Peyer's patch (tissue), 4 donors: ENCODE data around the gene CCDC38.

Experiments used
- POLR2A ChIP-seq, 2 donors: fragments of 450-650 bp; IDR thresholded peaks; one replicate each; pipeline ENCODE4 v1.5.1; 2017; ENCODE audit warnings: antibody characterized with exemption in 2 of 2, mild to moderate bottlenecking in 2 of 2, moderate library complexity in 2 of 2
- TF ChIP-seq, protein P1 (sequence below), 6 experiments: fragments of 450-650 bp in 4 of 6; fragments of 200-600 bp in 2 of 6; sonication (generic) in 1 of 6; IDR thresholded peaks; one replicate each; pipeline ENCODE4 v1.5.1; 2017 to 2019; ENCODE audit warnings: antibody characterized with exemption in 6 of 6, mild to moderate bottlenecking in 3 of 6, moderate library complexity in 1 of 6

DNA sequence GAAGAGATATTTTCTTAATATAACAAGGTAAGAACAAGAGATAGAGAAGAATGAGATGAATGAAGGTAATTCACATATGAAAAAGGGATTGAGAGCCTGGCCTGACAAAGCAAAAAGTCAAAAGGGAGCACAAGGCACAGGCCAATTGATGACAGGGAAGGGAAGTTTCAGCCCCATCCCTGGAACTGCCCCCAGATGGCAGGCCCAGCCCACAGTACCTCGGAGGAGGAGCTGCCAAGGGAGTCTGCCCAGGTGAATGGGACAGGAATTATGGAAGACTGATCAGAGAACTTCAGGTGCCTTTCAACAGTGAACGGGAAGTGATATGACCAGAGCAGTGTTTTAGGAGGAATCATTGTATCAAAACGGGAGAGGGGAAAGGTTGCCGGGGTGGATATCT, 68.0 kb downstream of the CCDC38 start:
- TF ChIP-seq, protein P1, sequence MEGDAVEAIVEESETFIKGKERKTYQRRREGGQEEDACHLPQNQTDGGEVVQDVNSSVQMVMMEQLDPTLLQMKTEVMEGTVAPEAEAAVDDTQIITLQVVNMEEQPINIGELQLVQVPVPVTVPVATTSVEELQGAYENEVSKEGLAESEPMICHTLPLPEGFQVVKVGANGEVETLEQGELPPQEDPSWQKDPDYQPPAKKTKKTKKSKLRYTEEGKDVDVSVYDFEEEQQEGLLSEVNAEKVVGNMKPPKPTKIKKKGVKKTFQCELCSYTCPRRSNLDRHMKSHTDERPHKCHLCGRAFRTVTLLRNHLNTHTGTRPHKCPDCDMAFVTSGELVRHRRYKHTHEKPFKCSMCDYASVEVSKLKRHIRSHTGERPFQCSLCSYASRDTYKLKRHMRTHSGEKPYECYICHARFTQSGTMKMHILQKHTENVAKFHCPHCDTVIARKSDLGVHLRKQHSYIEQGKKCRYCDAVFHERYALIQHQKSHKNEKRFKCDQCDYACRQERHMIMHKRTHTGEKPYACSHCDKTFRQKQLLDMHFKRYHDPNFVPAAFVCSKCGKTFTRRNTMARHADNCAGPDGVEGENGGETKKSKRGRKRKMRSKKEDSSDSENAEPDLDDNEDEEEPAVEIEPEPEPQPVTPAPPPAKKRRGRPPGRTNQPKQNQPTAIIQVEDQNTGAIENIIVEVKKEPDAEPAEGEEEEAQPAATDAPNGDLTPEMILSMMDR (IDR thresholded peaks at IDR 0.05) = no peak
- no peak for TF ChIP-seq POLR2A (IDR thresholded peaks at IDR 0.05)
